Tibial nerve (tissue), 4 donors: ENCODE measurements around the gene PRIM2. TPM values are rescaled to one million over a fixed set of nuclear protein-coding genes. Genes with fewer than 3 reads are reported as not detected.
A peak's percentile ranks its signal among the peaks of the same experiment; 100 is the strongest.
"Not testable (repeated sequence)": the region's sequence is repeated elsewhere in the genome, so short reads cannot be mapped to it uniquely, and the experiment has no call there.

ENCODE experiments used
- DNase-seq, 2 donors: peaks; one replicate each; pipeline ENCODE4 v3.0.0-alpha.2; 2019; ENCODE audit warnings: low spot score in 2 of 2
- H3K27ac ChIP-seq, 4 donors: fragments of 200-600 bp; sonication (generic) in 3 of 4; one replicate each; pipeline ENCODE4 v1.5.1; 2017 to 2019; ENCODE audit warnings: mild to moderate bottlenecking in 1 of 4
- H3K27me3 ChIP-seq, 2 donors: fragments of 200-600 bp; sonication (generic) in 1 of 2; one replicate each; pipeline versions ENCODE4 v1.5.1 to v1.6.0; 2017 to 2019
- H3K36me3 ChIP-seq, 3 donors: fragments of 200-600 bp; sonication (generic); one replicate each; pipeline ENCODE4 v1.5.1; 2018 to 2019
- H3K4me1 ChIP-seq, 4 donors: fragments of 200-600 bp; sonication (generic) in 3 of 4; one replicate each; pipeline ENCODE4 v1.5.1; 2017 to 2019
- H3K4me3 ChIP-seq, 4 donors: fragments of 200-600 bp; sonication (generic) in 3 of 4; one replicate each; pipeline ENCODE4 v1.5.1; 2017 to 2019; ENCODE audit warnings: mild to moderate bottlenecking in 1 of 4, moderate library complexity in 1 of 4
- H3K9me3 ChIP-seq, 4 donors: fragments of 200-600 bp; sonication (generic) in 3 of 4; one replicate each; pipeline ENCODE4 v1.5.1; 2017 to 2019
- CTCF ChIP-seq, 5 experiments: fragments of 200-600 bp in 3 of 5; fragments of 450-650 bp in 2 of 5; sonication (generic) in 3 of 5; IDR thresholded peaks; one replicate each; pipeline ENCODE4 v1.5.1; 2016 to 2019; ENCODE audit warnings: antibody characterized with exemption in 5 of 5, mild to moderate bottlenecking in 3 of 5, moderate library complexity in 2 of 5
- EP300 ChIP-seq, 2 donors: sonication (generic); formaldehyde crosslinking; IDR thresholded peaks; one replicate each; pipeline ENCODE4 v1.6.1; 2017; ENCODE audit warnings: antibody characterized with exemption in 2 of 2, mild to moderate bottlenecking in 1 of 2
- POLR2A ChIP-seq, 2 donors: fragments of 450-650 bp; IDR thresholded peaks; one replicate each; pipeline ENCODE4 v1.6.1; 2017; ENCODE audit warnings: antibody characterized with exemption in 2 of 2, mild to moderate bottlenecking in 2 of 2, moderate library complexity in 2 of 2
- WGBS, 2 donors: methylation state at CpG; one replicate each; pipeline ENCODE4 v1.1.5; 2018; 5-methylcytosine and 5-hydroxymethylcytosine counted together
- total RNA-seq, 4 donors: library from RNA; depleted of rRNA; stranded (reverse); fragments of >200 nt; gene quantifications; one replicate each; pipeline ENCODE4 v1.1.0, GENCODE V29; 2016

The PRIM2 gene
- total RNA-seq, 4 donors from 2014 or later: 8.4 to 12.9 (median 10.0) TPM

DNA sequence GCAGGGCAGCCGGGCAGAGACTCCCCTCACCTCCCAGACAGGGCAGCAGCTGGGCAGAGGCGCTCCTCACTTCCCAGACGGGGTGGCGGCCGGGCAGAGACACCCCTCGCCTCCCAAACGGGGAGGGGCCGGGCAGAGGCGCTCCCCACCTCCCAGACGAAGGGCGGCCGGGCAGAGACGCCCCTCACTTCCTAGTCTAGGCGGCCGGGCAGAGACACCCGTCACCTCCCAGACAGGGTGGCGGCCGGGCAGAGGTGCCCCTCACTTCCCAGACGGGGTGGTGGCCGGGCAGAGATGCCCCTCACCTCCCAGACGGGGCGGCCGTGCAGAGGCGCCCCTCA, 6.6 kb upstream of the PRIM2 start:
- H3K27me3 ChIP-seq: no peaks in the 10 kb centered on the region
- peaks cover 0 to 2% (median 0%) of the 10 kb centered on the region in 4 donors for H3K4me1 ChIP-seq
- DNase-seq: no peak
- 93 to 94% methylated on average over 7 to 21 of the region's 24 CpGs for WGBS, 2 donors
- H3K9me3 ChIP-seq: no peaks in the 10 kb centered on the region
- no peak overlapping the region for H3K27ac ChIP-seq
- H3K4me3 ChIP-seq: no peak overlapping the region
- H3K36me3 ChIP-seq: no peaks in the 10 kb centered on the region
- TF ChIP-seq EP300 (IDR thresholded peaks at IDR 0.05): no peak
- TF ChIP-seq POLR2A (IDR thresholded peaks at IDR 0.05): no peak
- TF ChIP-seq CTCF (IDR thresholded peaks at IDR 0.05): no peak

DNA sequence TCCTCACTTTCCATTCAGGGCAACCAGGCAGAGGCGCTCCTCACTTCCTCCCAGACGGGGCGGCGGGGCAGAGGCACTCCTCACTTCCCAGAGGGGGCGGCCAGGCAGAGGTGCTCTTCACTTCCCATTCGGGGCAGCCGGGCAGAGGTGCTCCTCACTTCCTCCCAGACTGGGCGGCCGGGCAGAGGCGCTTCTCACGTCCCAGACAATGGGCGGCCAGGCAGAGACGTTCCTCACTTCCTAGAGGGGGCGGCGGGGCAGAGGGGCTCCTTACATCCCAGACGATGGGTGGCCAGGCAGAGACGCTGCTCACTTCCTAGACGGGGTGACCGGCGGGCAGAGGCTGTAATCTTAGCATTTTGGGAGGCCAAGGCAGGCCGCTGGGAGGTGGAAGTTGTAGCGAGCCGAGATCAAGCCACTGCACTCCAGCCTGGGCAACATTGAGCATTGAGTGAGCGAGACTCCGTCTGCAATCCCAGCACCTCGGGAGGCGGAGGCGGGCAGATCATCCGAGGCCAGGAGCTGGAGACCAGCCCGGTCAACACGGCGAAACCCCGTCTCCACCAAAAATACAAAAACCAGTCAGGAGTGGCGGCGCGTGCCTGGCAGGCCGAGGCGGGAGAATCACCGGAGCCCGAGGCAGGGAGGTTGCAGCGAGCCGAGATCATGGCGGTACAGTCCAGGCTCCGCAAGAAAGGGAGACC, 6.0 kb upstream of the PRIM2 start:
- H3K36me3 ChIP-seq, H3K4me3 ChIP-seq, H3K9me3 ChIP-seq, H3K4me1 ChIP-seq, DNase-seq, H3K27me3 ChIP-seq, H3K27ac ChIP-seq: not testable (repeated sequence)
- WGBS, 2 donors: 94% methylated on average over 39 to 42 of the region's 44 CpGs

GRCh38 chr6:57312004-57312345, 5.5 kb upstream of the PRIM2 start:
- no peak for TF ChIP-seq POLR2A (IDR thresholded peaks at IDR 0.05)
- TF ChIP-seq CTCF (IDR thresholded peaks at IDR 0.05): no peak
- no peak for TF ChIP-seq EP300 (IDR thresholded peaks at IDR 0.05)
- 85 to 89% methylated on average over 3 of the region's 3 CpGs for WGBS, 2 donors
- Histone ChIP-seq H3K27me3 (no peaks in the 10 kb centered on the region), H3K4me1 (peaks cover 0 to 4% (median 2%) of the 10 kb centered on the region in 4 donors), H3K36me3 (no peaks in the 10 kb centered on the region), H3K27ac (no peak overlapping the region), H3K4me3 (no peak overlapping the region), H3K9me3 (no peaks in the 10 kb centered on the region)
- DNase-seq: no peak

DNA sequence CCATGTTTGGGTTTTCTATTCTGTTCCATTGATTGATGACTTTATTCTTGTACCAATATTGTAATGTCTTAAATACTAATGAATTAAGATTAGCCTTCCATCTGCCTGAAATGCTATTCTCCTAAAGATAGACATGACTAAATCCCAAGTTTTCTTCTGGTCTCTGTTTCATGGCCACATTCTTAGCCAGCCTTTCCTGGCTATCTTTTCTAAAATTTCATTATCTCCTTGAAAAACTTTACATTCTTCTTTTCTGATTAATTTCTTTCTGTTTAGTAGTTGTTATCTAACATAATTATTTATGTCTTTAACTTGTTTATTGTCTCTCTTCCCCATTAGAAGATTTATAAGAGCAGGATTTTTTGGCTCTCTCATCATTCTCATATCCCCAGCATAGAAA, 4.4 kb upstream of the PRIM2 start:
- Histone ChIP-seq H3K36me3 (no peaks in the 10 kb centered on the region), H3K27ac (peak overlapping the region in 2 of 4 donors; percentile 31 to 64), H3K4me3 (no peak overlapping the region), H3K9me3 (no peaks in the 10 kb centered on the region), H3K27me3 (no peaks in the 10 kb centered on the region), H3K4me1 (peaks cover 0 to 8% (median 3%) of the 10 kb centered on the region in 4 donors)
- TF ChIP-seq CTCF (IDR thresholded peaks at IDR 0.05): no peak
- TF ChIP-seq EP300 (IDR thresholded peaks at IDR 0.05): no peak
- no peak for TF ChIP-seq POLR2A (IDR thresholded peaks at IDR 0.05)
- no peak for DNase-seq

DNA sequence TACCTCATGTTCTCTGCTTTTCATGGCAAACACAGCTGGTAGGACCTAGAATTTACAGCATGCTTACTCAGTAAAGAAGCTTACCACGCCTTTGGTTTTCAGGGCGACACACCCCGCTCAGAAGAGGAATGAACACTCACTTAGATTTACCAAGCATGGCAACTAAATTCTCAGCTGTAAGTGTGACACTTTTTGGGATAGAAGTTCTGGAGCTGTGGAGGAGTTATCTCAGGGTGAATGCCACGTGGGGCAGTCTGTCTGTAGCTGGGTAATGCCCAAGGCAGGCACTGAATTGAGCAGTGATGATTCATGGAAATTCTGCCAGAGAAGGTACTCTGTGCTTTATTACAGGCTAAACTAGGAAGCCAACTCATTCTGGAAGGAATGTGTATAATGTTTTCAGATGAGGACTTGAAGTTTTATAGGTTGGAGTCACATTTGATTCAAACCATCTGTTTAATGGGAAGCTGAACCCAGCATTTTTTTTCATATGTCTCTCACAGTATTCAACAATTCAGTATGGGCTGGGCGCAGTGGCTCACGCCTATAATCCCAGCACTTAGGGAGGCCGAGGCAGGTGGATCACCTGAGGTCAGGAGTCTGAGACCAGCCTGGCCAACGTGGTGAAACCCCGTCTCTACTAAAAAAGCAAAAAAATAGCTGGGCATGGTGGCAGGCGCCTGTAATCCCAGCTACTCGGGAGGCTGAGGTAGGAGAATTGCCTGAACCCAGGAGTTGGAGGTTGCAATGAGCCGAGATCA, 3.5 kb upstream of the PRIM2 start:
- no peaks in the 10 kb centered on the region for H3K27me3 ChIP-seq
- H3K36me3 ChIP-seq: no peaks in the 10 kb centered on the region
- peak overlapping the region in 2 of 4 donors; percentile 47 to 64 for H3K27ac ChIP-seq
- no peak for TF ChIP-seq POLR2A (IDR thresholded peaks at IDR 0.05)
- no peak for TF ChIP-seq EP300 (IDR thresholded peaks at IDR 0.05)
- no peak for TF ChIP-seq CTCF (IDR thresholded peaks at IDR 0.05)
- DNase-seq: no peak
- no peaks in the 10 kb centered on the region for H3K9me3 ChIP-seq
- 68 to 71% methylated on average over 12 of the region's 12 CpGs for WGBS, 2 donors
- no peak overlapping the region for H3K4me3 ChIP-seq
- H3K4me1 ChIP-seq: peaks cover 0 to 13% (median 6%) of the 10 kb centered on the region in 4 donors
